Activated CD8-positive, alpha-beta memory T cell treated with anti-CD3 and anti-CD28 coated beads, Interleukin-2, amount 50 U/mL, for 48 hours (primary cell): Measurements from ENCODE around the gene SYT7.

Source experiments
- DNase-seq: peaks from one replicate; pipeline ENCODE4 v3.0.0-alpha.2; 2020

SYT7 gene

DNA sequence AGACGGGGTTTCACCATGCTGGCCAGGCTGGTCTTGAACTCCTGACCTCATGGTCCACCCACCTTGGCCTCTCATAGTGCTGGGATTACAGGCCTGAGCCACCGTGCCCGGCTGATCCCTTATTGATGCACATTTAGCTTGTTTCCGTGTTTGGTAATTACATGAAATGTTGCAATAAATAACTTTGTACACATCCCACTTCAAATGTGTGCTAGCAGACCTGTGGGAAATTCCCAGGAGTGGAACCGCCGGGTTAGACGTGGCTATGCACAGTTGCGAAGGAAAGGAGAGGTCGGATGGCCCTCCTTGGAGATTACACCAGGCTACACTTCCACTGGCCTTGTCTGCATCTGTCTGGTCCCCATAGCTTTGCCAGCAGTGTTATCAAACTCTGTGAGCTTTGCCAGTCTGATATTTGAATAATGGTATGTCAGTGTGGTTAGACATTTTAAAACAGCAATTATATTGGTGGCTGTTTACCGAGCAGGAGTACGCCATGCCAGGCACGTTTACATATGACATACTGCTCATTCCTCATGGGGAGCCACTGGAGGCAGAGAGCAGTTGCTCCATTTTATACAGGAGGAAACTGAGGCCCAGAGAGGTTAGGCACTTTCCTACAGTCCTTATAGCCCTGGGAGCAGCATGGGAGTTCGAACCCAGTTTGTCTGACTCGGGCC lies 27.2 kb upstream of the SYT7 start:
- DNase-seq: no peak

GRCh38 chr11:61607426-61607825 lies 26.6 kb upstream of the SYT7 start:
- no peak for DNase-seq

- no peak for DNase-seq
Measured at GRCh38 chr11:61603667-61604066, 22.8 kb upstream of the SYT7 start.

- DNase-seq: no peak
Measured at GRCh38 chr11:61602775-61603569, 22.1 kb upstream of the SYT7 start.

GRCh38 chr11:61601512-61601911 lies 20.6 kb upstream of the SYT7 start:
- DNase-seq: no peak

DNA sequence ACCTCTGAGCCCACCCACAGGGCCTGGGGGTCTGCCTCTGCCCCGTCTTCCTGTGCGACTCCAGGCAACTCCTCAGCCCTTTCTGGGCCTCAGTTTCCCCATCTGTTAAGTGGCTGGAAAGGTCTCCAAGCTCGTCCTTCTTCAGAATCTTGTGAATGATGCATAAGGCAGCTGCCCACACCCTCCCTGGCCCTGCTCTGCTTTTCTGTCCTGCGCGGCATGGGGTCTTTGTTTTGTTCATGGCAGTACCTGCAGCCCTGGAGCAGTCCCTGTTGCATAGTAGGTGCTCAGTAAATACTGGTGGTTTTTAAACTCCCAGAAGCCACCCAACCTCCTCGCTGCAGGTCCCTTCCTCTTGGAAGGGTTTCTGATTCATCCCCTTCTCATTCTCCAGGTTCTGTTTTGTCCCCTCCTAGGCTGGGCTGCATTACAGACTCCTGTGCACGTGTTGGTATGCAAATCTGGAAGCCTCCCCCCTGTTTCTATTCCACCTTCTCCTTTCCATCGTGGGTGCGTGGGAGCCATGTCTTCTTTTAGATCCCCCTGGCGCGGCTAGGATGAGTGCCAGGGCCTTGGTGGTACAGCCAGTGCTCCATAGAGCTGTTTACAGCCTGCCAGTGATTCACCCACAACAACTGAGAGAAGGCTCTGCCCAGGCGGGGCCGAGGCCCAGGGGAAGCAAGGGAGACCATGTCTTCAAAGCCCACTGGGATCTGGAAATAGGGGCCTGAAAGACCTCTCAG lies 19.3 kb upstream of the SYT7 start:
- no peak for DNase-seq

GRCh38 chr11:61598886-61599868 lies 18.3 kb upstream of the SYT7 start:
- DNase-seq: no peak

DNA sequence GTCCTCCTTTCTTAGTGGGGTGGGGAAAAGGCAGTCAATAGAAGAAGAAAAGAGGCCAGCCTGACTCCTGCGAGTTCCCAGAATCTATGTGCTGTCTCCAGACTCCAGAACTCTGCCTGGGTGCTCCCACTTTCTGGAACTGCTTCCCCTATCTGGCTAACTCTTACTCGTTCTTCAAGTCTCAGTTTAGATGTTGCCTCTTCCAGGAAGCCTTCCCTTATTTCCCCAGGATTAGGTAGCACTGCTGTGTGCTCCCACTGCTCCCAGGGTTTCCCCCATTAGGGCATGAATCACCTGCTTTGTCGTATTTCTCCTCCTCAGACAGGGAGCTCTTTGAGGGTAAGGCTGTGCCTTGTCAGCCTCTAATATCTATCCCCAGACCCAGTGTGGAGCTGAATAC lies 17.5 kb upstream of the SYT7 start:
- no peak for DNase-seq

GRCh38 chr11:61596990-61597389 lies 16.1 kb upstream of the SYT7 start:
- no peak for DNase-seq

GRCh38 chr11:61596542-61596941 lies 15.7 kb upstream of the SYT7 start:
- no peak for DNase-seq

DNA sequence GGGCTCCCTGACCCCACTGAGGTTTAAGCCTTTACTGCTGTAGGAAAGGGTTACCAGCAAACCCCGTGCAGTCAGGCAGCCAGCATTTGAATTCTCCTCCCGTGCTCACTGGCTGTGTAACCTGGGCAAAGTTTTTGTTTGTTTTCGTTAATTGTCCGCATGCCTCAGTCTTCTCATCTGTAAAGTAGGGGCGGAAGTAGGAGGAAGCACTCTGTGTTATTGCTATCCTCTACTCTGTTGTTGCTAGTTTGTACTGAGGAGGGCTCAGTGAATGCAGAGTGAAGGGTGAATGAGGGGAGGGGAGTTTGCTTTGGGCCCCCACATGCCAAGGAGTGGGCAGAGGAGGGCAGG lies 14.0 kb upstream of the SYT7 start:
- no peak for DNase-seq

DNA sequence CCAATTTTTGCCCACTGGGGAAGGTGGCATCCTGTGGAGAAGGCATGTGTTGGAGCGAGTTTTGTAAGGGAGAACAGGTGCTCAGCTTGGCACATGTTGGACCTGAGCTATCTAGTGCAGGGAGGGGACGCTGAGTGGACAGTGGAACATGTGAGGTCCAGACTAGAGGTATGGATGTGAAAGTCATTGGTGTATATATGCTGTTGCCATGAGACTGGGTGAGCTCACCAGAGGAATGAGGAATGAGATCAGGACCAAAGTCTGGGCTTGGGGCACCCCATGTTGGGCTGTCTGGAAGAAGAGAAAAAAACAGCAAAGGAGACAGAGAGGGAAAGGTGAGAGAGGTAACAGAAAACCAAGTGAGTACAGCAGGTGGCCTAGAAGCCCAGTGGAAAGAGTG lies 12.3 kb upstream of the SYT7 start:
- no peak for DNase-seq

DNA sequence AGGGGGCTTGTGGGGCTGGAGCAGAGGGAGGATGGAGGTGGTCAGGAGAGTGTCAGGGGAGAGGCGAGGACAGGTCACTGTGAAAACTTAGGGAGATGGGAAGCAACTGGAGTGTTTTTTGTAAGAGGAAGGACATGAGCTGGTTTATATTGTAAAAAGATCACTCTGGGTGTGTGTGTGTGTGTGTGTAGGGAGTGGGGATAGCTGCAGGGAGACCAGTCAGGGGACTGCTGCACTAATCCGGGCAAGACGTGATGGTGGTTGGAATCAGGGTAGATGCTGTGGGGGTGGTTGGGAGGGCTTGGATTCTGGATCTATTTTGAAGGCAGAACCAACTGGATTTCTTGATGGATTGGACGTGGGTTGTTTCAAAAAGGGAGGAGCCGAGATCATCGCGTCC lies 11.3 kb upstream of the SYT7 start:
- no peak for DNase-seq

DNA sequence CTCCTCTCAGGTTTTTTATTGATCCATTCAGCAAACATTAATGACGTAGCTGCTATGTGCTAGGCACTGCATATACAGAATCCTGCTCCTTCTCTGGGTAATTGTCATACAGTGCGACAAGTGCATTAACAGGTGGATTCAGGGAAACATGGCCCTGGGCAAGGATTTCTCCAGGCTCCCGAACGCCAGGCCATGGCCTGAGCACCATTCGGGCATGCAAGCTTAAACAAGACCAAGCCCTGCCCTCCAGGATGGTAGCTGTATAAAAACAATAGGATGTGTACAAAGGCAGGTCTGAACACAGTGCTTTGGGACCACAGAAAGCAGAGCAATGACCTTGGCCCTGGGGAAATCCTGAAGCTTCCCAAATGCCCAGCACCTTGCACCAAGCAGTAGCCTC lies 9.1 kb upstream of the SYT7 start:
- DNase-seq: no peak

DNA sequence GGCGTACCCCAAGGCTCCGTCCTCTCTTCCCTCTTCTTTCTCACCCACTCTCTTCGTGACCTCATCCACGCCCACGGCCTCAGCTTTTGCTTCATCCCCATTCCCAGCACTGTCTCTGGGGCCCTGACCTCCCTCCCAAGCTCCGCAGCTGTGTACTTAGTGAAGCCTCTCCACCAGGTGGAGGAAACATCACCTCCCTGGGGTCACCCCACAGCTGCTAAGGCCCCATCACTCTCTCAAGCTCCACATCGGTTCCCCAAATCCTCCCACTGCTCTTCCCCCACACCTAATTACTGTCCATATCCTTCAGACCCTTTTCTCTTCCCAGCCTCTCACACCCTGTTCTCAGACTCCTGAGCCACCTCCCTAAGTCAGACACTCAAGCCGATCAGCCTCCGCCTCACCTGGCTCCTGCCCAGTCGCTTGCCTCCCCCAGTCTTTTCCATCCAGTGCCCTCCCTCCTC lies 7.9 kb upstream of the SYT7 start:
- no peak for DNase-seq

GRCh38 chr11:61587951-61588727 lies 7.3 kb upstream of the SYT7 start:
- peak; percentile 85 for DNase-seq

GRCh38 chr11:61587541-61587941 lies 6.7 kb upstream of the SYT7 start:
- DNase-seq: peak; percentile 67

GRCh38 chr11:61586792-61587430 lies 6.0 kb upstream of the SYT7 start:
- DNase-seq: no peak

DNA sequence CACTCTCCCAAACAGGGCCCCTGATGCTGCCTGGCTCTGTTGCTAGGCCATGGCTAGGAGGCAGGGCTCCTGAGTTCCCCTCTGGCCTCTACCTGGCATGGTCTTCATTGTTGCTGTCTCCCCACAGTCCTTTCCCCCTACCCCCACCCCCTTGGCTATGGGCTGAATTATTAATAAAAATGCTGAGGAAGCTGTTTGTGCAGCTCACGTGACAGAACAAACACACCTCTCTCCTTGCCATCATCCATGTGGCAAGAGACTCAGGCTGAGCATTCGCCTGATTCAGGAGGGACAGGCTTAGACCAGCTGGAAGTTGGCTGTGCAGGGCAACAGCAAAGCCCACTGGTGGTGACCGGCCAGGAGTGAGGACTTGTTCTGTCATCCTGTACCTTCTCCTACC lies 4.2 kb upstream of the SYT7 start:
- no peak for DNase-seq

DNA sequence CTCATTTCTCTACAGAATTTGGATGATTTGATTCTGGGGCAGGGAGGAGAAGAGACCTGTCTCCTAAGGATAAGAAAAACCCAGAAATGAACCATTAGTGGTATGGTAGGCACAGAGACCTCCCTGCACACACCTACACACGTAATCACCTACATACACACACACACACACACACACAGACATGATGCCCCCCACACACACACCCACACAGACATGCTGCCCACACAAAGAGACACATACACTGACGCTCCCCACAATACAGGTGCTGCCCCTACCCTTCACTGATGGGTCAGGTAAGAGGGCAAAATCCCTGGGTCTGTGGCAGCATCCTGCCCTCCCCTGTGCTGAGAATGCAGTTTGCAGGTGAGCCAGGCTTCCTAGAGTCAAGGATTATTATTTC lies 1.1 kb upstream of the SYT7 start:
- no peak for DNase-seq

GRCh38 chr11:61580271-61580888 lies 496 bp downstream of the SYT7 start:
- DNase-seq: no peak
